Measurements from ENCODE around the gene DCDC2C.

DCDC2C gene

DNA sequence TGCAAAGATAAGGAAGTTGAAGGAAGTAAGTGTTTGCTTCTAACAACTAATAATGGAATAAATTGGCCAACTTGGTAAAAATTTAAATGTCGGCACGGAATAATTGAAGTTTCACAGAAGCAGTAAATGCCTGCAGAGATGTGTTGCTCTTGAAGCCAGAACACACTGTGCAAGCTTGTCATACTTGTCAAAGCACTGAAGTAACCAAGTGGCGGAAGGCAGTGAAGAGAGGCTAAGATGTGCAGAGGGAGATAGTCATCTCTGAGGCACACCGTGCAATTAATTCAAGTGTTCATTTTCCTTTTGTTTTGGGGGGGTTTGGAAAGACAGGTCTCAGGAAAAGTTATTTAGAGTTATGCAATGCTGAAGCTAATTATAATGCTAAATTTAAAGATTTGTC lies 5.2 kb downstream of the DCDC2C start:
- TF ChIP-seq CTCF (IDR thresholded peaks at IDR 0.05; ENCODE audit: low read depth, low read length) = no peak
- no peak overlapping the region for H3K4me3 ChIP-seq (ENCODE audit: low read depth, low read length)
- in situ Hi-C loops (cut with HindIII; ENCODE audit: low sequenced_read_pairs) = no loop called here
- DNase-seq (ENCODE audit: low read depth, low spot score) = no peak

DNA sequence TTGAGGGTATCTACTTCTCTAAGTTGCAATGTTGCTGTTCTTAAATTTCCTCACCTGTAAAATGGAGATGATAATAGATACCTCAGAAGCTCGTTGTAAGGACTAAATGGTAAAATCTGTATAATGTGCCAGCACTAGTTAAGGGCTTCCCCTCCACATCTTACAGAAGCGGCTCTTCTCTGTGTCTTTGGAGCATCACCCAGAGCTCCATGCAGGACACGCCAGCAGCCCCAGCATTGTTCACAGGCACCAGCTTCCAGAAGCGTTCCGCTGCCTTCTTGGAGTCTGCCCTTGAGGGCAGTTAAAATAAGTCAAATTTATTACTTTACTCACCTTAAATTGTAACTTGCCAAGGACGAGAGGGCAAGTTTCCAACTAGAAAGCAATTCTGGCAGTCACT lies 5.8 kb downstream of the DCDC2C start:
- TF ChIP-seq CTCF (IDR thresholded peaks at IDR 0.05; ENCODE audit: low read depth, low read length) = no peak

DNA sequence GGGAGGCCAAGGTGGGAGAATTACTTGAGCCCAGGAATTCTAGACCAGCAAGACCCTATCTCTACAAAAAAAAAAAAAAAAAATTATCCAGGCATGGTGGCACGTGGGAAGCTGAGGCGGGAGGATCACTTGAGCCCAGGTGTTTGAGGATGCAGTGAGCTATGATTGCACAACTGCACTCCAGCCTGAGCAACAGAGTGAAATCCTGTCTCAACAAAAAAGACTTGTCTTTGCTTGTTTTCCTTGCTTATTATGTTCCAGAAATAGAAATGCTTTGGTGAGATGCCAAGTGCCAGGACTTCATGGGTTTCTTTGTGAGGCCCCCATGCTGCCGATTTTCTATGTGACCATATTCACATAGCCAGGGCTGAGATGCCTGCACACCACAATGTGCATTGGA lies 9.0 kb downstream of the DCDC2C start:
- in situ Hi-C loops (cut with HindIII; ENCODE audit: low sequenced_read_pairs) = no loop called here
- TF ChIP-seq CTCF (IDR thresholded peaks at IDR 0.05; ENCODE audit: low read depth, low read length) = no peak
- no peak overlapping the region for H3K4me3 ChIP-seq (ENCODE audit: low read depth, low read length)
- DNase-seq (ENCODE audit: low read depth, low spot score) = no peak

More for the DNA sequence above, 5.8 kb downstream of the DCDC2C start:
- no peak overlapping the region for H3K4me3 ChIP-seq (ENCODE audit: low read depth, low read length)
- in situ Hi-C loops (cut with HindIII; ENCODE audit: low sequenced_read_pairs) = no loop called here
- no peak for DNase-seq (ENCODE audit: low read depth, low spot score)

DNA sequence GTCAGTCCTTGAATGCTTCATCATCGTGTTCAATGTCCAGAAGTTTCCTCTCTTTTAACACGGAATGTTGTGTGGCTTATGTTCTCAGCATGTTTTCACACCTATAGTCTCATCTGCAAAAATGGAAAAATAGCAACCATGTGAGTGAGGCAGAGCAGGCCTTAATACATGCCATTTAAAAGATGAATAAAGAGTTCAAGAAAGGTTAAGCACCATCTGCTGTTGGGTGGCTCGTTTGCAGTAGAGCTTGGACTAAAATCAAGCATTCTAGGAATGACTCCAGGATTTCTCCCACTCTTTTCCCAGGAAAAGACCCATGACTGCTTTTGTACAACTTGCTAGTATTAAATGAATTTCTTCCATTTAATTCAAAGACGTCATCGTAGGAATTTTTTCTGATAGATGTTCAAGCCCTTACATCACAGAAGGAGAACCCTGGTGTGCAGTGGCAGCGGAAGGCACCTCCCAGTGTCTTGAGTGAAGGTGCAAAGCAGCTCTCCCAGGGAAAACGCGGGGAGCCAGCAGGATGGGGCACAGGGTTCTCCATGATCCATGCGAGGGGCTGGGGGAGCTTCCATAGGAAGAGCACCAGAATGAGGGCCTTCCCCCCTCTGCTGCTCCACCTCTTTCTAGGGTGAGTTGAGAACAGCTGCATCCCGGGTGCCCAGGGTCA lies 9.6 kb downstream of the DCDC2C start:
- DNase-seq (ENCODE audit: low read depth, low spot score) = no peak
- no peak for TF ChIP-seq CTCF (IDR thresholded peaks at IDR 0.05; ENCODE audit: low read depth, low read length)
- no peak overlapping the region for H3K4me3 ChIP-seq (ENCODE audit: low read depth, low read length)
- in situ Hi-C loops (cut with HindIII; ENCODE audit: low sequenced_read_pairs) = no loop called here

- no peak for TF ChIP-seq CTCF (IDR thresholded peaks at IDR 0.05; ENCODE audit: low read depth, low read length)
- no peak overlapping the region for H3K4me3 ChIP-seq (ENCODE audit: low read depth, low read length)
- in situ Hi-C loops (cut with HindIII; ENCODE audit: low sequenced_read_pairs) = no loop called here
- DNase-seq (ENCODE audit: low read depth, low spot score) = no peak
Measured at GRCh38 chr2:3718679-3719078, 15.3 kb downstream of the DCDC2C start.

DNA sequence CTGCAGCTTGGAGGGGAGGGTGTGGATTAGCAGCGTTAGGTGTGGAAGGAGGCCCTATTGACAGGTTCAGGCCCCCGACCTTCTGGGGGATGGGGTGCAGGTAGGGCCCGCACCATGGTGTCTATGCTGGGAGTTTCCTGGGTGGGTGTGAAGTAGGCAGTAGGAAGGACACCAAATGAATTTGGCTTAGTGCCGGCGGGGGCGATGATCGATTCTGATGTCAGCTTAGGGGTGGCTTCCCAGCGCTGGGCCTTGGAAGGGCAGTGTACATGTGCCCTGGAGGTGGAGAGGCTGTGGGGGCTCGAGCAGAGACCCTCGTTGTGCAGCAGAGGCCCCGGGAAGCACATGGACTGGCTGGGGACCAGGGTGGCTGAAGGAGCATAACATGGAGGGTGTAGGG lies 21.6 kb downstream of the DCDC2C start:
- TF ChIP-seq CTCF (IDR thresholded peaks at IDR 0.05; ENCODE audit: low read depth, low read length) = no peak
- H3K4me3 ChIP-seq (ENCODE audit: low read depth, low read length) = no peak overlapping the region
- DNase-seq (ENCODE audit: low read depth, low spot score) = no peak
- in situ Hi-C loops (cut with HindIII; ENCODE audit: low sequenced_read_pairs) = no loop called here

Data from astrocyte of the spinal cord (primary cell).